ENCODE results near the gene SYNDIG1L. TPM values are rescaled to one million over a fixed set of nuclear protein-coding genes. Genes with fewer than 3 reads are reported as not detected.

Gene SYNDIG1L
- total RNA-seq, 3 donors from 2014 or later (not counting 1 experiment from before 2014, with no cell fraction given) = 0.30 TPM; not detected in 2

GRCh38 chr14:74364271-74364880 is 61.6 kb downstream of the SYNDIG1L start:
- intact Hi-C loops (cut with micrococcal nuclease) = loop anchor here (10.0 kb wide), 1 partner anchor 440 kb away; no protein-coding TSS in a partner anchor

GRCh38 chr14:74362361-74362915 is 63.6 kb downstream of the SYNDIG1L start:
- Mint-ChIP-seq H3K9me3 (no peaks in the 10 kb centered on the region), H3K4me1 (peaks cover 5% of the 10 kb centered on the region in 2 donors), H3K27me3 (ENCODE audit: low read depth in 2 of 2) (peaks cover 10 to 20% of the 10 kb centered on the region in 2 donors), H3K36me3 (no peaks in the 10 kb centered on the region), H3K4me3 (no peak overlapping the region), H3K27ac (peak overlapping the region in 1 of 2 donors; percentile 2)
- H3K36me3 ChIP-seq (ENCODE audit: control insufficient read depth, insufficient read depth, low read length) = no peaks in the 10 kb centered on the region
- peak; percentile 91 for TF ChIP-seq CTCF (IDR thresholded peaks at IDR 0.05)
- ATAC-seq (peak; percentile 76 to 86 (median 81)), DNase-seq (peak; percentile 54 to 78)
- no peaks in the 10 kb centered on the region for H3K9me3 ChIP-seq (ENCODE audit: control insufficient read depth, insufficient read depth, low read length)
- H3K4me1 ChIP-seq (ENCODE audit: control insufficient read depth, insufficient read depth, low read length) = peaks cover 3% of the 10 kb centered on the region
- H3K27ac ChIP-seq (ENCODE audit: low read length) = no peak overlapping the region
- WGBS (ENCODE audit: insufficient coverage) = 28% methylated on average over 12 of the region's 12 CpGs
- intact Hi-C loops (cut with micrococcal nuclease) = loop anchor here (1.0 to 10.0 kb wide), 3 partner anchors 117 to 442 kb away; no protein-coding TSS in a partner anchor
- H3K4me3 ChIP-seq (ENCODE audit: low read length) = no peak overlapping the region
- H3K27me3 ChIP-seq (ENCODE audit: control insufficient read depth, insufficient read depth, low read length) = no peaks in the 10 kb centered on the region

More at GRCh38 chr14:74364271-74364880, 61.6 kb downstream of the SYNDIG1L start:
- H3K9me3 ChIP-seq (ENCODE audit: control insufficient read depth, insufficient read depth, low read length) = no peaks in the 10 kb centered on the region
- no peaks in the 10 kb centered on the region for H3K36me3 ChIP-seq (ENCODE audit: control insufficient read depth, insufficient read depth, low read length)
- no peaks in the 10 kb centered on the region for H3K27me3 ChIP-seq (ENCODE audit: control insufficient read depth, insufficient read depth, low read length)
- ATAC-seq (no peak), DNase-seq (no peak)
- no peak overlapping the region for H3K27ac Mint-ChIP-seq
- H3K4me1 Mint-ChIP-seq = peaks cover 5% of the 10 kb centered on the region in 2 donors
- H3K36me3 Mint-ChIP-seq = no peaks in the 10 kb centered on the region
- H3K4me3 Mint-ChIP-seq = no peak overlapping the region
- no peak overlapping the region for H3K27ac ChIP-seq (ENCODE audit: low read length)
- no peak overlapping the region for H3K4me3 ChIP-seq (ENCODE audit: low read length)
- no peaks in the 10 kb centered on the region for H3K9me3 Mint-ChIP-seq
- WGBS (ENCODE audit: insufficient coverage) = 80% methylated on average over 7 of the region's 7 CpGs
- peaks cover 3% of the 10 kb centered on the region for H3K4me1 ChIP-seq (ENCODE audit: control insufficient read depth, insufficient read depth, low read length)
- peaks cover 10 to 20% of the 10 kb centered on the region in 2 donors for H3K27me3 Mint-ChIP-seq (ENCODE audit: low read depth in 2 of 2)
- no peak for TF ChIP-seq CTCF (IDR thresholded peaks at IDR 0.05)

- 72% methylated on average over 3 of the region's 3 CpGs for whole genome bisulfite sequencing (ENCODE audit: insufficient coverage)
Measured at GRCh38 chr14:74360163-74360562, 65.8 kb downstream of the SYNDIG1L start.

More at GRCh38 chr14:74360163-74360562, 65.8 kb downstream of the SYNDIG1L start:
- DNase-seq = no peak
- ATAC-seq = no peak
- Histone ChIP-seq H3K9me3 (ENCODE audit: control insufficient read depth, insufficient read depth, low read length) (no peaks in the 10 kb centered on the region), H3K27me3 (ENCODE audit: control insufficient read depth, insufficient read depth, low read length) (no peaks in the 10 kb centered on the region), H3K27ac (ENCODE audit: low read length) (no peak overlapping the region), H3K36me3 (ENCODE audit: control insufficient read depth, insufficient read depth, low read length) (no peaks in the 10 kb centered on the region), H3K4me3 (ENCODE audit: low read length) (no peak overlapping the region), H3K4me1 (ENCODE audit: control insufficient read depth, insufficient read depth, low read length) (peaks cover 3% of the 10 kb centered on the region)
- Mint-ChIP-seq H3K27me3 (ENCODE audit: low read depth in 2 of 2) (peaks cover 10 to 20% of the 10 kb centered on the region in 2 donors), H3K4me1 (peaks cover 5% of the 10 kb centered on the region in 2 donors), H3K4me3 (no peak overlapping the region), H3K9me3 (no peaks in the 10 kb centered on the region), H3K27ac (no peak overlapping the region), H3K36me3 (no peaks in the 10 kb centered on the region)
- no peak for TF ChIP-seq CTCF (IDR thresholded peaks at IDR 0.05)
- intact Hi-C loops (cut with micrococcal nuclease) = loop anchor here (10.0 kb wide), 1 partner anchor 445 kb away; no protein-coding TSS in a partner anchor
